ENCODE data around the gene UBXN7. TPM values are rescaled to one million over a fixed set of nuclear protein-coding genes. Genes with fewer than 3 reads are reported as not detected.

The UBXN7 gene, protein sequence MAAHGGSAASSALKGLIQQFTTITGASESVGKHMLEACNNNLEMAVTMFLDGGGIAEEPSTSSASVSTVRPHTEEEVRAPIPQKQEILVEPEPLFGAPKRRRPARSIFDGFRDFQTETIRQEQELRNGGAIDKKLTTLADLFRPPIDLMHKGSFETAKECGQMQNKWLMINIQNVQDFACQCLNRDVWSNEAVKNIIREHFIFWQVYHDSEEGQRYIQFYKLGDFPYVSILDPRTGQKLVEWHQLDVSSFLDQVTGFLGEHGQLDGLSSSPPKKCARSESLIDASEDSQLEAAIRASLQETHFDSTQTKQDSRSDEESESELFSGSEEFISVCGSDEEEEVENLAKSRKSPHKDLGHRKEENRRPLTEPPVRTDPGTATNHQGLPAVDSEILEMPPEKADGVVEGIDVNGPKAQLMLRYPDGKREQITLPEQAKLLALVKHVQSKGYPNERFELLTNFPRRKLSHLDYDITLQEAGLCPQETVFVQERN
- total RNA-seq (2022; extraction: Qiagen RNA extraction; ENCODE audit: low read depth): 6.7 to 11.3 TPM (median 7.8 TPM) in 5 replicates

DNA sequence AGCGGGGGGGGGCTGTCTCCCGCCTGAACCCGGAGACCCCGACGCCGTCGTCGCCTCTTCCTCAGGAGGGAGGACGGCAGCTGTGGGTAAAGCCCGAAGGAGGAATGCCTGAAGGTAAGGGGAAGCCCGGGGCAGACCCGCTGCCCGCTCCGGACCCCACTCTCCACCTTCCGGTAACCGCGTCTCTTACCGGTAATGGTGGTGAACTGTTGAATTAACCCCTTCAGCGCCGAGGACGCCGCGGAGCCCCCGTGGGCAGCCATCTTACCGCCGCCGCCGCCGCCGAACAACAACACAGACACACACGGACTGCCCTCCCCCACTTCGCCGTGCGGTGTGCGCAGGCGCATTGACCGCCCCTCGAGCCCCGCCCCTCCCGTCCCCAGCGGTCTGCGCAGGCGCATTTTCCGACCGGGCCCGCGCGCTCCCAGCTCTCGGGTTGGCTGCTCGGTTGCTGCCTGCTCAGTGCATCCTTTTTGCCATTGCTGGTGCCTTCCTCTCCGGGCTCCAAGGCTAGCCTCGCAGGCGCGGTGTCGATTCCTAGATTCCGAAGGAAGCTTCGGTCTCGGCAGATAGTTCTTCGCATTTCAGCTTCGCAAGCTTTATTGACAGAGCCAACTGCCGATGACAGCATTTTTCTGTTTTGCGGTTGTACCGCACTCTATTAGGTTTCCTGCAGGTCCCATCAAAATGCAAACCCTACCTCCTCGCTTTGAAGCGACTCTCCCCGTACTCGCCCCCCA lies at the start of gene UBXN7:
UBXN7 (minus strand) TSS at position 291 of the 743 bp plus-strand sequence; CDS start at position 263, 28 bp downstream.

DNA sequence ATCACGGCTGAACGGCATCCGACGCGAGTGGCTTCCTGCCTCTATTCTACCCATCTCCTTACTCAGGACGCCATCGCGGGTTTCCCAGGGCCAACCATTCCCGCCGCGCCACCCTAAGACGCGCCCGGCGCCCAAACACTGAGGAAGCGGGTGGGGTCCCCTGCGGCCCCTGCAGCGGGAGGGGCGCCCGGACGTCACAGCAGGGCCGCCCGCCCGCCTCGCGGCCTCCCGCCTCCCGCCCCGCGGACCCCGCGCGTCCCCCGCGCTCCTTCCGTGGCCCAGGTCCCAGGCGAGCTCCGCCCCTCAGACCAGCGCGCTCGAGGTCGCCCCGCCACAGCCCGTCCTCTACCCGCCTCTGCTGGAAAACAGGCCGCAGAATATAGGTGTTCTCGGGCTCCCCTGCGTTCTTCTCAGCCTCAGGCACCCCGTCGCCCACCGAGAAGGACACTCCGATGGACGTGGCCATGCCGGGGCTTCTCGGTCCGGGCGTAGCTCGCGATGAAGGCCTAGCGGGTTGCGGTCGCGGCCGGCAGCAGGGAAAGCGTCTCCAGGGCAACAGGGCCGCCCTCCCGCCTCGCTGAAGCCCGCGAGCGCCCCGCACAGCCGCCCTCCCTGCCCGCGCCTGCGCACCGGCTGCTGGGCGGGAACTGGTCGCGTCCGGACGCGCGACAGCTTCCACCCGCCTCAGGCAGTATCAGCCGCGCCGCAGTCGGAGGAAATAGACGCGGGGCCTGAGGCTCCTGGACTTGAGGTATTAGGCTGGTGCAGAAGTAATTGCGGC lies 114.3 kb downstream of the UBXN7 start, which contains the start of gene DYNLT2B:
DYNLT2B (minus strand) TSS at position 554 of the 781 bp plus-strand sequence; CDS start at position 466, 88 bp downstream.

Other genes starting within 250 kb of the UBXN7 start
- gene ZDHHC19, start 221.0 kb downstream of the UBXN7 start, total RNA-seq (2022; extraction: Qiagen RNA extraction; ENCODE audit: low read depth): not detected in 5 replicates
- not detected in 5 replicates for gene SLC51A, start 215.9 kb downstream of the UBXN7 start, total RNA-seq (2022; extraction: Qiagen RNA extraction; ENCODE audit: low read depth)
- gene PCYT1A, start 144.7 kb downstream of the UBXN7 start, total RNA-seq (2022; extraction: Qiagen RNA extraction; ENCODE audit: low read depth): 29.7 to 39.4 TPM (median 33.6 TPM) in 5 replicates
- 21.3 to 27.2 TPM (median 23.2 TPM) in 5 replicates for gene DYNLT2B, start 114.2 kb downstream of the UBXN7 start, total RNA-seq (2022; extraction: Qiagen RNA extraction; ENCODE audit: low read depth)
- 6.4 to 11.8 TPM (median 8.6 TPM) in 5 replicates for gene TM4SF19, start 94.0 kb downstream of the UBXN7 start, total RNA-seq (2022; extraction: Qiagen RNA extraction; ENCODE audit: low read depth)
- 3.3 to 4.8 TPM (median 4.1 TPM) in 5 replicates for gene RNF168, start 71.3 kb upstream of the UBXN7 start, total RNA-seq (2022; extraction: Qiagen RNA extraction; ENCODE audit: low read depth)
- not detected in 5 replicates for gene SMCO1, start 82.9 kb upstream of the UBXN7 start, total RNA-seq (2022; extraction: Qiagen RNA extraction; ENCODE audit: low read depth)
- gene WDR53, start 136.1 kb upstream of the UBXN7 start, total RNA-seq (2022; extraction: Qiagen RNA extraction; ENCODE audit: low read depth): 9.6 to 11.7 TPM (median 10.2 TPM) in 5 replicates
- gene FBXO45, start 136.2 kb upstream of the UBXN7 start, total RNA-seq (2022; extraction: Qiagen RNA extraction; ENCODE audit: low read depth): 3.6 to 8.1 TPM (median 7.1 TPM) in 5 replicates
- gene NRROS, start 207.3 kb upstream of the UBXN7 start, total RNA-seq (2022; extraction: Qiagen RNA extraction; ENCODE audit: low read depth): not detected in 5 replicates

All from A549 treated with ZK216348 at 1 μM for 4 hours (cell line).